PC-3 (cell line): ENCODE measurements around the gene SLC44A2. TPM values are rescaled to one million over a fixed set of nuclear protein-coding genes. Genes with fewer than 3 reads are reported as not detected.
"Not testable (repeated sequence)": the region's sequence is repeated elsewhere in the genome, so short reads cannot be mapped to it uniquely, and the experiment has no call there.

Experiments
- ATAC-seq: fragments of 200-7000 bp; cut with Tn5 transposase; 2 replicates; pipeline ENCODE4 v1.9.1; 2020; ENCODE audit warnings: mild to moderate bottlenecking, moderate library complexity
- BruUV-seq: library from RNA; stranded (reverse); fragments of 400-500 nt; replicated peaks from 2 replicates; lab custom pipeline; 2021; lab: Mats Ljungman, UMichigan
- CTCF ChIA-PET: fragments of 300-600 bp; sonication (Branson Sonifier 250); formaldehyde crosslinking; loops from one replicate; lab custom pipeline; 2022; ENCODE audit warnings: antibody characterized with exemption; lab: Charles Lee
- POLR2A ChIA-PET: fragments of 300-600 bp; sonication (Branson Sonifier 250); formaldehyde crosslinking; loops from one replicate; lab custom pipeline; 2022; ENCODE audit warnings: antibody characterized with exemption; ENCODE audit not compliant: unreplicated experiment; lab: Charles Lee
- DNase-seq: peaks from one replicate; pipeline ENCODE4 v3.0.0-alpha.2; 2015
- H2AFZ ChIP-seq: fragments of 300-600 bp; sonication (generic); 2 replicates; pipeline ENCODE4 v1.6.0; 2016; ENCODE audit warnings: antibody characterized with exemption, low read length
- H3F3A ChIP-seq: fragments of 300-600 bp; sonication (generic); one replicate; pipeline ENCODE4 v1.6.0; 2017; ENCODE audit warnings: antibody characterized with exemption, low read length, control low read depth, mild to moderate bottlenecking; ENCODE audit not compliant: unreplicated experiment
- H3K27ac ChIP-seq: fragments of 300-600 bp; sonication (generic); 2 replicates; pipeline ENCODE4 v1.5.1; 2016; ENCODE audit warnings: mild to moderate bottlenecking, low read length
- H3K27me3 ChIP-seq: fragments of 300-600 bp; sonication (generic); 2 replicates; pipeline ENCODE4 v1.6.1; 2016; ENCODE audit warnings: low read length, mixed read lengths
- H3K36me3 ChIP-seq: fragments of 300-600 bp; sonication (generic); 2 replicates; pipeline ENCODE4 v1.6.1; 2016; ENCODE audit warnings: low read depth, mixed run types, low read length, mixed read lengths
- H3K4me1 ChIP-seq: fragments of 300-600 bp; sonication (generic); 2 replicates; pipeline ENCODE4 v1.5.1; 2016; ENCODE audit warnings: low read length; ENCODE audit not compliant: insufficient read depth
- H3K4me2 ChIP-seq: fragments of 300-600 bp; sonication (generic); 2 replicates; pipeline ENCODE4 v1.6.0; 2016; ENCODE audit warnings: low read length
- H3K4me3 ChIP-seq: fragments of 300-600 bp; sonication (generic); 2 replicates; pipeline ENCODE4 v1.5.1; 2016; ENCODE audit warnings: mild to moderate bottlenecking, low read length, mixed read lengths
- H3K79me2 ChIP-seq: fragments of 300-600 bp; sonication (generic); 2 replicates; pipeline ENCODE4 v1.6.1; 2017; ENCODE audit warnings: low read length, mixed read lengths
- H3K9ac ChIP-seq: fragments of 300-600 bp; sonication (generic); 2 replicates; pipeline ENCODE4 v1.6.0; 2016; ENCODE audit warnings: mild to moderate bottlenecking, low read length
- H3K9me2 ChIP-seq: fragments of 300-600 bp; sonication (generic); replicated peaks from 2 replicates; pipeline ENCODE4 v1.6.1; 2016; ENCODE audit warnings: mixed run types, low read length, mixed read lengths
- H3K9me3 ChIP-seq: fragments of 300-600 bp; sonication (generic); 2 replicates; pipeline ENCODE4 v1.6.1; 2016; ENCODE audit warnings: low read length, mixed read lengths
- H4K20me1 ChIP-seq: fragments of 300-600 bp; sonication (generic); 2 replicates; pipeline ENCODE4 v1.6.1; 2016; ENCODE audit warnings: low read length, mixed read lengths
- EZH2 ChIP-seq: fragments of 300-600 bp; sonication (generic); IDR thresholded peaks from one replicate; pipeline ENCODE4 v1.6.1; 2017; ENCODE audit warnings: antibody characterized with exemption, mild to moderate bottlenecking, low read length; ENCODE audit not compliant: unreplicated experiment
- EZH2phosphoT487 ChIP-seq: fragments of 300-600 bp; sonication (generic); IDR thresholded peaks from 2 replicates; pipeline ENCODE4 v1.6.1; 2018; ENCODE audit warnings: mild to moderate bottlenecking, antibody characterized with exemption, low read length, borderline replicate concordance
- intact Hi-C: fragments of 100-400 bp; cut with micrococcal nuclease; formaldehyde crosslinking; loops from 2 replicates; pipeline ENCODE4 v1.9.0; 2023
- total RNA-seq: library from RNA; depleted of rRNA; stranded (reverse); fragments of >200 nt; gene quantifications from 2 replicates; pipeline ENCODE4 v1.2.3, GENCODE V29; 2014
- TF ChIP-seq, protein P1 (sequence below): fragments of 300-600 bp; sonication (generic); conservative IDR thresholded peaks from 2 replicates; pipeline ENCODE4 v1.5.1; 2017; ENCODE audit warnings: antibody characterized with exemption, low read depth, mild to moderate bottlenecking, low read length

Gene SLC44A2
- total RNA-seq, 1 experiment from 2014 or later = 63.9 TPM

GRCh38 chr19:10669246-10669645 is 43.9 kb downstream of the SLC44A2 start:
- H3K4me1 ChIP-seq = no peaks in the 10 kb centered on the region
- no peak for TF ChIP-seq EZH2phosphoT487
- TF ChIP-seq, protein P1, sequence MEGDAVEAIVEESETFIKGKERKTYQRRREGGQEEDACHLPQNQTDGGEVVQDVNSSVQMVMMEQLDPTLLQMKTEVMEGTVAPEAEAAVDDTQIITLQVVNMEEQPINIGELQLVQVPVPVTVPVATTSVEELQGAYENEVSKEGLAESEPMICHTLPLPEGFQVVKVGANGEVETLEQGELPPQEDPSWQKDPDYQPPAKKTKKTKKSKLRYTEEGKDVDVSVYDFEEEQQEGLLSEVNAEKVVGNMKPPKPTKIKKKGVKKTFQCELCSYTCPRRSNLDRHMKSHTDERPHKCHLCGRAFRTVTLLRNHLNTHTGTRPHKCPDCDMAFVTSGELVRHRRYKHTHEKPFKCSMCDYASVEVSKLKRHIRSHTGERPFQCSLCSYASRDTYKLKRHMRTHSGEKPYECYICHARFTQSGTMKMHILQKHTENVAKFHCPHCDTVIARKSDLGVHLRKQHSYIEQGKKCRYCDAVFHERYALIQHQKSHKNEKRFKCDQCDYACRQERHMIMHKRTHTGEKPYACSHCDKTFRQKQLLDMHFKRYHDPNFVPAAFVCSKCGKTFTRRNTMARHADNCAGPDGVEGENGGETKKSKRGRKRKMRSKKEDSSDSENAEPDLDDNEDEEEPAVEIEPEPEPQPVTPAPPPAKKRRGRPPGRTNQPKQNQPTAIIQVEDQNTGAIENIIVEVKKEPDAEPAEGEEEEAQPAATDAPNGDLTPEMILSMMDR = no peak
- no peak for TF ChIP-seq EZH2
- H3K36me3 ChIP-seq = peaks cover 56% of the 10 kb centered on the region
- no peak overlapping the region for H3K4me2 ChIP-seq
- H3K9ac ChIP-seq = no peak overlapping the region
- ATAC-seq (no peak), DNase-seq (no peak)
- peaks cover 86% of the 10 kb centered on the region for H4K20me1 ChIP-seq
- CTCF ChIA-PET = no interaction called here
- no peak overlapping the region for H2AFZ ChIP-seq
- H3K4me3 ChIP-seq = no peak overlapping the region
- no peaks in the 10 kb centered on the region for H3K27me3 ChIP-seq
- POLR2A ChIA-PET = no interaction called here
- no TSS peak for BruUV-seq
- no peak overlapping the region for H3K27ac ChIP-seq
- intact Hi-C loops = no loop called here
- no peaks in the 10 kb centered on the region for H3F3A ChIP-seq
- no peaks in the 10 kb centered on the region for H3K9me3 ChIP-seq
- no peaks in the 10 kb centered on the region for H3K9me2 ChIP-seq
- peaks cover 100% of the 10 kb centered on the region for H3K79me2 ChIP-seq

- Histone ChIP-seq H3K4me3 (no peak overlapping the region), H3K36me3 (peaks cover 60% of the 10 kb centered on the region), H3F3A (no peaks in the 10 kb centered on the region), H3K9me3 (no peaks in the 10 kb centered on the region), H3K9me2 (no peaks in the 10 kb centered on the region), H3K27me3 (no peaks in the 10 kb centered on the region), H3K27ac (no peak overlapping the region), H3K4me2 (no peak overlapping the region), H2AFZ (no peak overlapping the region), H4K20me1 (peaks cover 86% of the 10 kb centered on the region), H3K4me1 (no peaks in the 10 kb centered on the region), H3K79me2 (peaks cover 98% of the 10 kb centered on the region), H3K9ac (no peak overlapping the region)
- BruUV-seq = no TSS peak
- ChIA-PET CTCF (no interaction called here), POLR2A (no interaction called here)
- no peak for ATAC-seq
- DNase-seq = no peak
- TF ChIP-seq EZH2 = no peak
- TF ChIP-seq EZH2phosphoT487 = no peak
- TF ChIP-seq, protein P1 = no peak
- intact Hi-C loops = no loop called here
These were observed 44.8 kb downstream of the SLC44A2 start for GRCh38 chr19:10670182-10670581.

DNA sequence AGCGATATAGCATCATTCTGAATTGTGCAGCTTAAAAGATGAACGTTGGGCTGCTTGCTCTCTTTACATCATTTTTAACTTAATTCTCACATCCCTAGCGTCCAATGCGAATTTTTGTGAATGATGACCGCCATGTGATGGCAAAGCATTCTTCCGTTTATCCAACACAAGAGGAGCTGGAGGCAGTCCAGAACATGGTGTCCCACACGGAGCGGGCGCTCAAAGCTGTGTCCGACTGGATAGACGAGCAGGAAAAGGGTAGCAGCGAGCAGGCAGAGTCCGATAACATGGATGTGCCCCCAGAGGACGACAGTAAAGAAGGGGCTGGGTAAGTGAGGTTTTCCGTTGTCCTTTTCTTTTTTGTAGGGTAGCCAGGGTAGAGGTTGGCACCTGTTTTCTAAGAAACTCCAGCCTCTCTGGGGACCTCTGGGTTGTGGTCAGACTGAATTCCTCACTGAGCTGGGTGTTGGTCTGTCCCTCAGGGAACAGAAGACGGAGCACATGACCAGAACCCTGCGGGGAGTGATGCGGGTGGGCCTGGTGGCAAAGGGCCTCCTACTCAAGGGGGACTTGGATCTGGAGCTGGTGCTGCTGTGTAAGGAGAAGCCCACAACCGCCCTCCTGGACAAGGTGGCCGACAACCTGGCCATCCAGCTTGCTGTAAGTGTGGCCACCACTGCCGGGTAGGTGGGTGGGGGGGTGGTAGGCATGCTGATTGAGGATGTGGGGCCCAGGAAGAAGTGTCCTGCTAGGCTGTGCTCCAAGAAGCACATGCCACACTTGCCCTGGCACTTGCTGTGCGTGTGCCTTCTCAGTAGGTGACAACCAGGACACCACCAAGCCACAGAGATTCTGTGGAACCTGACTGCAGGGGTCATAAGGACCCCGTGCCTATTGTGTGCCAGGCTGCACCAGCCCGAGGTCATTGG is 45.8 kb downstream of the SLC44A2 start:
- Histone ChIP-seq H3K9ac (no peak overlapping the region), H4K20me1 (peaks cover 78% of the 10 kb centered on the region), H3K4me2 (no peak overlapping the region), H3K27ac (no peak overlapping the region), H3K9me3 (no peaks in the 10 kb centered on the region), H3K9me2 (no peaks in the 10 kb centered on the region), H3K4me3 (no peak overlapping the region), H3K36me3 (peaks cover 63% of the 10 kb centered on the region), H2AFZ (no peak overlapping the region), H3K79me2 (peaks cover 97% of the 10 kb centered on the region), H3F3A (no peaks in the 10 kb centered on the region), H3K27me3 (no peaks in the 10 kb centered on the region), H3K4me1 (no peaks in the 10 kb centered on the region)
- CTCF ChIA-PET = no interaction called here
- POLR2A ChIA-PET = interaction anchor here (0.6 kb wide), 1 partner anchor 10 kb away, joined by 6 read pairs; no protein-coding TSS in a partner anchor
- intact Hi-C loops = no loop called here
- no peak for TF ChIP-seq EZH2
- TF ChIP-seq EZH2phosphoT487 = no peak
- TF ChIP-seq, protein P1 = no peak
- DNase-seq (no peak), ATAC-seq (no peak)
- BruUV-seq = TSS peak; percentile 50

DNA sequence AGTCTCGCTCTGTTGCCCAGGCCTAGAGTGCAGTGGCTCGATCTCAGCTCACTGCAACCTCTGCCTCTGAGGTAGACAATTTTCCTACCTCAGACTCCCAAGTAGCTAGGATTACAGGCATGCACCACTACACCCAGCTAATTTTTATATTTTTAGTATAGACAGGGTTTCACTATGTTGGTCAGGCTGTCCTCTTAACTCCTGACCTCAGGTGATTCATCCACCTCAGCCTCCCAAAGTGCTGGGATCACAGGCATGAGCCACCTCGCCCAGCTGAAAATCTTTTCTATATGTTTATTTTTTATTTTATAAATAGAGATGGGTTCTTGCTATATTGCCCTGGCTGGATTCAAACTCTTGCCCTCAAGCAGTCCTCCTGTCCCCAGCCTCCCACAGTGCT is 46.6 kb downstream of the SLC44A2 start:
- H3K9me3 ChIP-seq, H3K9me2 ChIP-seq, H3K27ac ChIP-seq, DNase-seq, H3F3A ChIP-seq, intact Hi-C loops, H2AFZ ChIP-seq, H3K4me1 ChIP-seq, H3K4me3 ChIP-seq, H3K4me2 ChIP-seq, BruUV-seq, H3K9ac ChIP-seq, H3K27me3 ChIP-seq: not testable (repeated sequence)
- 0 out of 2 replicates have a peak, but pooled peaks have one; percentile 35 for ATAC-seq
- ChIA-PET CTCF (interaction anchor here (0.7 kb wide), 1 partner anchor 10 kb away, joined by 4 read pairs; no protein-coding TSS in a partner anchor), POLR2A (interaction anchor here (0.6 kb wide), 1 partner anchor 11 kb away, joined by 6 read pairs; no protein-coding TSS in a partner anchor)
- Histone ChIP-seq H3K36me3 (peaks cover 59% of the 10 kb centered on the region), H3K79me2 (peaks cover 92% of the 10 kb centered on the region), H4K20me1 (peaks cover 71% of the 10 kb centered on the region)
